Body of pancreas (tissue), 4 donors: ENCODE measurements around the gene FOXO3. TPM values are rescaled to one million over a fixed set of nuclear protein-coding genes. Genes with fewer than 3 reads are reported as not detected.

ENCODE experiments used
- ATAC-seq: fragments of 150-250 bp; one replicate; pipeline ENCODE4 v1.9.1; 2016
- DNase-seq, 4 donors: peaks; one replicate each; pipeline ENCODE4 v3.0.0-alpha.2; 2019
- H3K27ac ChIP-seq, 4 donors: fragments of 200-600 bp; sonication (generic); 1 replicate in 3 of 4; 2 replicates in 1 of 4; pipeline versions ENCODE4 v1.5.1 to v1.6.1; 2016 to 2019; ENCODE audit warnings: mild to moderate bottlenecking in 1 of 4, mixed read lengths in 1 of 4, moderate library complexity in 1 of 4
- H3K27me3 ChIP-seq, 2 donors: fragments of 200-600 bp; sonication (generic); one replicate each; pipeline ENCODE4 v1.6.0; 2016; ENCODE audit warnings: mild to moderate bottlenecking in 1 of 2
- H3K36me3 ChIP-seq, 2 donors: fragments of 200-600 bp; sonication (generic); replicated peaks in 1 of 2; 2 replicates each; pipeline ENCODE4 v1.5.1; 2016; ENCODE audit warnings: low read depth in 2 of 2; ENCODE audit not compliant: insufficient read depth in 1 of 2
- H3K4me1 ChIP-seq: fragments of 200-600 bp; sonication (generic); one replicate; pipeline ENCODE4 v1.6.0; 2016
- H3K4me3 ChIP-seq, 2 donors: fragments of 200-600 bp; sonication (generic); 1 replicate in 1 of 2; 2 replicates in 1 of 2; pipeline ENCODE4 v1.5.1; 2016 to 2019
- H3K9me3 ChIP-seq, 3 donors: fragments of 200-600 bp; sonication (generic); 1 replicate in 2 of 3; 2 replicates in 1 of 3; pipeline ENCODE4 v1.5.1; 2016
- POLR2A ChIP-seq, 3 donors: fragments of 450-650 bp; IDR thresholded peaks; one replicate each; pipeline ENCODE4 v1.6.1; 2016; ENCODE audit warnings: antibody characterized with exemption in 3 of 3, mild to moderate bottlenecking in 2 of 3
- WGBS, 2 donors: methylation state at CpG; one replicate each; pipeline ENCODE4 v1.1.5; 2017; 5-methylcytosine and 5-hydroxymethylcytosine counted together
- intact Hi-C: fragments of 100-400 bp; cut with DNase I; formaldehyde crosslinking; loops from one replicate; pipeline ENCODE4 v1.15.1; 2023
- total RNA-seq, 2 donors: library from RNA; depleted of rRNA; stranded (reverse); fragments of >200 nt; gene quantifications; one replicate each; pipeline ENCODE4 v1.1.0, GENCODE V29; 2016
- TF ChIP-seq, protein P1 (sequence below), 7 experiments: fragments of 450-650 bp in 4 of 7; fragments of 200-600 bp in 3 of 7; sonication (generic) in 3 of 7; IDR thresholded peaks; one replicate each; pipeline ENCODE4 v1.5.1; 2016 to 2019; ENCODE audit warnings: antibody characterized with exemption in 7 of 7

FOXO3 gene
- total RNA-seq, 2 donors from 2014 or later: 62.8 to 69.5 TPM

DNA sequence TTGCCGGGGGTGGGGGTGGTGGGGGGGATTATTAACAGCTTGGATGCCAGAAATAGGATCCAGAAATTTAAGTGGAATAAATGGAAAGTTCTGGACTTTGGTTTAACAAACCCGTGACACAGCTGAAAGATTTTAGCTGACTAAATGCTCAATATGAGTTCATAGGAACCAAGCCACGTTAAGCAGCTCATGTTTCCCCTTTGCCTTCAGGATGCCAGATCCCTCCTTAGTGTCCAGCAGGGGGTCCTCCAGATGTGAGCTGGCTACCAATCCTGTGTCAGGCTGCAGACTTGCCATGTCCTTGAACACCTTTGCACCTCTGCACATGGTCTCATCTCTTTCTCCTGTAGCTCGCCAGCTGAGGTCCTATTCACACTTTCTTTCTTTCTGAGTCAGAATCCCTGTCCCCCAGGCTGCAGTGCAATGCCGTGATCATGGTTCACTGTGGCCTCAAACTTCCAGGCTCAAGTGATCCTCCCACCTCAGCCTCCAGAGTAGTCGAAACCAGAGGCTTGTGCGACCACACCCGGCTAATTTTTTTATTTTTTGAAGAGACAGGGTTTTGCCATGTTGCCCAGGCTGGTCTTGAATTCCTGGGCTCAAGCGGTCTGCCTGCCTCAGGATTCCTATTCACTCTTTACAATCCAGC is 154.2 kb downstream of the FOXO3 start:
- DNase-seq: no peak
- Histone ChIP-seq H3K36me3 (no peaks in the 10 kb centered on the region), H3K4me1 (peaks cover 45% of the 10 kb centered on the region), H3K4me3 (no peak overlapping the region), H3K9me3 (no peaks in the 10 kb centered on the region), H3K27ac (peak overlapping the region in 1 of 4 donors; percentile 38), H3K27me3 (no peaks in the 10 kb centered on the region)
- ATAC-seq: no peak
- intact Hi-C loops: no loop called here
- TF ChIP-seq POLR2A (IDR thresholded peaks at IDR 0.05): no peak
- TF ChIP-seq, protein P1, sequence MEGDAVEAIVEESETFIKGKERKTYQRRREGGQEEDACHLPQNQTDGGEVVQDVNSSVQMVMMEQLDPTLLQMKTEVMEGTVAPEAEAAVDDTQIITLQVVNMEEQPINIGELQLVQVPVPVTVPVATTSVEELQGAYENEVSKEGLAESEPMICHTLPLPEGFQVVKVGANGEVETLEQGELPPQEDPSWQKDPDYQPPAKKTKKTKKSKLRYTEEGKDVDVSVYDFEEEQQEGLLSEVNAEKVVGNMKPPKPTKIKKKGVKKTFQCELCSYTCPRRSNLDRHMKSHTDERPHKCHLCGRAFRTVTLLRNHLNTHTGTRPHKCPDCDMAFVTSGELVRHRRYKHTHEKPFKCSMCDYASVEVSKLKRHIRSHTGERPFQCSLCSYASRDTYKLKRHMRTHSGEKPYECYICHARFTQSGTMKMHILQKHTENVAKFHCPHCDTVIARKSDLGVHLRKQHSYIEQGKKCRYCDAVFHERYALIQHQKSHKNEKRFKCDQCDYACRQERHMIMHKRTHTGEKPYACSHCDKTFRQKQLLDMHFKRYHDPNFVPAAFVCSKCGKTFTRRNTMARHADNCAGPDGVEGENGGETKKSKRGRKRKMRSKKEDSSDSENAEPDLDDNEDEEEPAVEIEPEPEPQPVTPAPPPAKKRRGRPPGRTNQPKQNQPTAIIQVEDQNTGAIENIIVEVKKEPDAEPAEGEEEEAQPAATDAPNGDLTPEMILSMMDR (IDR thresholded peaks at IDR 0.05): no peak
- WGBS, 2 donors: 77 to 79% methylated on average over 9 of the region's 9 CpGs

DNA sequence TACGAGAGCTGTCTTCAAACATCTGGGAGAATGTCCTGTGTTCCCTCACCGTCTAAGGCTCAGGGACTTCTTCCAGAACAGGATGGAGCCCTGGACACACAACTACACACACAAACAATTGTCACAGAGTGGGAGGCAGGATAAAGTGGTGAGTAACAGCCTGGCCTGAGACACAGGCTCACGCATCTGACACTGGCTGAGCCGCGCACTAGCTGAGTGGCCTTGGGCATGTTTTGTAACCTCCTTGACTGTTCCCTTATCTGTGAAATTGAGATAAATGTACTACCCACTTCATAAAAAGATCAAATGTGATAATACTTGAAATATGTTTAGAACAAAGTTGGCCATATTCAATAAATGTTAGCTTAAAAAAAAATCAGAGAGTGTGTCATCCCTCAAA is 155.1 kb downstream of the FOXO3 start:
- 43 to 49% methylated on average over 5 of the region's 5 CpGs for WGBS, 2 donors
- peaks cover 40% of the 10 kb centered on the region for H3K4me1 ChIP-seq
- no peaks in the 10 kb centered on the region for H3K27me3 ChIP-seq
- H3K9me3 ChIP-seq: no peaks in the 10 kb centered on the region
- TF ChIP-seq POLR2A (IDR thresholded peaks at IDR 0.05): no peak
- TF ChIP-seq, protein P1 (IDR thresholded peaks at IDR 0.05): no peak
- intact Hi-C loops: no loop called here
- no peaks in the 10 kb centered on the region for H3K36me3 ChIP-seq
- no peak overlapping the region for H3K27ac ChIP-seq
- peak; percentile 43 for ATAC-seq
- DNase-seq: no peak
- no peak overlapping the region for H3K4me3 ChIP-seq

DNA sequence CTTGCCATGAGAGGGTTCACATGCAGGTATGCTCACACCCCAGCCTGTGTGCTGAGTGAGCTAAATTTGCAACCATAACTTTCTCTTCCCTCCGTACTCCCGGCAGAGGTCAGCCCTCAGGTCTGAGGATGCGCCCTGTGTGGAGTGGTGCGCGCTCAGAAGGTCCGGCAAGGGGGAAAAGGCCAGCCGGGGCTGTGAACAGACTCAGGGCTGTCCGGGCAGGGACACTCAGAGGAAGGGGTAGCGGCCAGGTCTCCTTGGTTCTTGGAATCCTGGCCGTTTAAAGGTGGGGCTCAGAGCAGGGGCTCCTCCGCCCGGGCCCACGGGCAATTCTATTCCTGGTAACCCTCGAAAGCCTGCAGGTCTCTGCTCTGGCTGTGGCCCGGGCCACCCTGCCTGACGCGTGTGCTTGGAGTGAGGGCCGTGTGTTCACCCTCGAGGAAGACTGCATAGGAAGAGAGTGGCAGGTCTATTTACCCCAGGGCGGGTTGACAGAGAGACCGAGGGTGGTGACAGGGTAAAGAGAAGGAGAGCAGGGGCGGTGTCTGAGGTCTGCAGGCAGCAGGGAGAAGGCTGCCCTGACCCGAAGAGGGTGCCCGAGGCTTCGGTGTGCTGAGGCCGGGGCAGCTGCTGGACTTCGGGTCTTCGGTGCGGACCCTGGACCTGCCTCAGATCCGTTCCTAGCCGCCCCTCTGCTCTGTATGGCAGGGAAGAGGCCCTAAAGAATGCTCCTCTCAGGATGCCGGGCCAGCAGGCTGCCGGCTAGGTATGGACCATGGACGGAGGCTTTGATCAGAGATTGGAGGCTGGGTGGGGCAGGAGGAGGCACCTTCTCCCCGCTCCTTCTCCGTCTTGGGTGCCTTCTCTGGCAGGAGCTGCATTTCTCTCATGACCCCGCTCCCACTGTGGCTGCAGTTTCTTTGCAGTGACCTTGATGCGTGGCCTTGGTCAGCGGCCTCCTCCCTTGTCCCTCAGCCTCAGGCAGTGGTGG is 156.4 kb downstream of the FOXO3 start:
- intact Hi-C loops: no loop called here

DNA sequence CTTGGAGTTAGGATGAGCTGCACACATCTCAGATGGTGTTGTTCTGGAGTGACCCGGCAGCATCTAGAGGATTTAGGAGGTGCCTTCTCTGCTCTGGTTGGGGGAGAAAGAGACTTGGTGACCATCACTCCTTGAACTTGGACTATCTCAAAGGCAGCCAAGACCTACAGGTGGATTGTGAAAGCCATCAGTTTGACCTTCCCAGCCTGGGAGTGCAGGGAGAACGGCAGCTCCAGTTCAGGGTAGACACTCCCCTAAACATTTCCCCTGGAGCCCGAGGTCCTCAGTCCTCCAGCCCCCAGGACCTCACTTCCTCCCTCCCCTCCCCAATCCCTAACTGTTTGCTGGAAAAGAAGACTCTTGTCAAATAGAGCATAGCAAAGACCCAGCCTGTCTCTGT is 158.8 kb downstream of the FOXO3 start:
- H3K27me3 ChIP-seq: no peaks in the 10 kb centered on the region
- H3K27ac ChIP-seq: no peak overlapping the region

More for the DNA sequence above, 156.4 kb downstream of the FOXO3 start:
- ATAC-seq (no peak), DNase-seq (no peak)
- WGBS, 2 donors: 93 to 94% methylated on average over 35 to 38 of the region's 39 CpGs
- no peaks in the 10 kb centered on the region for H3K27me3 ChIP-seq
- TF ChIP-seq, protein P1 (IDR thresholded peaks at IDR 0.05): no peak
- no peak for TF ChIP-seq POLR2A (IDR thresholded peaks at IDR 0.05)
- no peaks in the 10 kb centered on the region for H3K36me3 ChIP-seq
- H3K4me3 ChIP-seq: no peak overlapping the region
- no peak overlapping the region for H3K27ac ChIP-seq
- H3K4me1 ChIP-seq: peaks cover 39% of the 10 kb centered on the region
- no peaks in the 10 kb centered on the region for H3K9me3 ChIP-seq

More for the DNA sequence above, 158.8 kb downstream of the FOXO3 start:
- DNase-seq: no peak
- TF ChIP-seq, protein P1 (IDR thresholded peaks at IDR 0.05): no peak
- no peak for TF ChIP-seq POLR2A (IDR thresholded peaks at IDR 0.05)
- Histone ChIP-seq H3K4me1 (peaks cover 15% of the 10 kb centered on the region), H3K36me3 (no peaks in the 10 kb centered on the region), H3K4me3 (no peak overlapping the region), H3K9me3 (no peaks in the 10 kb centered on the region)
- 87 to 90% methylated on average over 3 of the region's 3 CpGs for WGBS, 2 donors
- ATAC-seq: no peak
- intact Hi-C loops: no loop called here
